ENCODE results near the gene GPR156. TPM values are rescaled to one million over a fixed set of nuclear protein-coding genes. Genes with fewer than 3 reads are reported as not detected.

Gene GPR156
- polyA plus RNA-seq, 1 donor (not counting 4 experiments of a cell fraction or from before 2014, with no cell fraction given) = 0.17 TPM

- no peaks in the 10 kb centered on the region for H3K9me1 ChIP-seq (ENCODE audit: control insufficient read depth, extremely low read depth, insufficient read depth, low read length)
- H3K36me3 ChIP-seq (ENCODE audit: control insufficient read depth in 2 of 2, extremely low read depth in 1 of 2, insufficient read depth in 2 of 2, low read length in 2 of 2) = no peaks in the 10 kb centered on the region
- H3K9ac ChIP-seq (ENCODE audit: control insufficient read depth, extremely low read depth, insufficient read depth, low read length) = no peak overlapping the region
- no peak overlapping the region for H3K4me3 ChIP-seq (ENCODE audit: control insufficient read depth in 2 of 3, extremely low read depth in 1 of 3, insufficient read depth in 2 of 3, low read depth in 1 of 3, low read length in 3 of 3)
- H3K27ac ChIP-seq (ENCODE audit: control insufficient read depth, insufficient read depth, low read length) = no peak overlapping the region
- H3K9me3 ChIP-seq (ENCODE audit: control insufficient read depth, low read depth, low read length) = no peaks in the 10 kb centered on the region
- FAIRE-seq (no peak), DNase-seq (ENCODE audit: low read depth, low spot score) (no peak)
- H3K4me2 ChIP-seq (ENCODE audit: control insufficient read depth, extremely low read depth, insufficient read depth, low read depth, low read length) = no peak overlapping the region
- H2AFZ ChIP-seq (ENCODE audit: control insufficient read depth, low read length) = no peak overlapping the region
- no peaks in the 10 kb centered on the region for H3K4me1 ChIP-seq (ENCODE audit: control insufficient read depth, extremely low read depth, insufficient read depth, low read length)
- no peak for TF ChIP-seq CTCF (optimal IDR thresholded peaks at IDR 0.05 in 1 of 3, IDR thresholded peaks at IDR 0.05 in 1 of 3, conservative IDR thresholded peaks at IDR 0.05 in 1 of 3; ENCODE audit: extremely low read depth in 1 of 3, insufficient read depth in 2 of 3, low read length in 3 of 3)
- TF ChIP-seq EZH2 (IDR thresholded peaks at IDR 0.05; ENCODE audit: low read length) = no peak
- H4K20me1 ChIP-seq (ENCODE audit: control insufficient read depth, extremely low read depth, insufficient read depth, low read length) = no peaks in the 10 kb centered on the region
- dilution Hi-C loops (cut with MboI; ENCODE audit: extremely low pct_ligation_motif_present, low sequenced_read_pairs) = no loop called here
- no peaks in the 10 kb centered on the region for H3K79me2 ChIP-seq (ENCODE audit: control insufficient read depth, insufficient read depth, low read length)
- H3K27me3 ChIP-seq (ENCODE audit: control insufficient read depth, extremely low read depth, insufficient read depth, low read length) = peaks cover 18% of the 10 kb centered on the region
Observed at GRCh38 chr3:120281261-120281660, 3.8 kb downstream of the GPR156 start.

- TF ChIP-seq EZH2 (IDR thresholded peaks at IDR 0.05; ENCODE audit: low read length) = no peak
- no peak for TF ChIP-seq CTCF (optimal IDR thresholded peaks at IDR 0.05 in 1 of 3, IDR thresholded peaks at IDR 0.05 in 1 of 3, conservative IDR thresholded peaks at IDR 0.05 in 1 of 3; ENCODE audit: extremely low read depth in 1 of 3, insufficient read depth in 2 of 3, low read length in 3 of 3)
- no peaks in the 10 kb centered on the region for H3K9me3 ChIP-seq (ENCODE audit: control insufficient read depth, low read depth, low read length)
- no peaks in the 10 kb centered on the region for H4K20me1 ChIP-seq (ENCODE audit: control insufficient read depth, extremely low read depth, insufficient read depth, low read length)
- no peak overlapping the region for H3K9ac ChIP-seq (ENCODE audit: control insufficient read depth, extremely low read depth, insufficient read depth, low read length)
- H3K4me3 ChIP-seq (ENCODE audit: control insufficient read depth in 2 of 3, extremely low read depth in 1 of 3, insufficient read depth in 2 of 3, low read depth in 1 of 3, low read length in 3 of 3) = no peak overlapping the region
- DNase-seq (ENCODE audit: low read depth, low spot score) (no peak), FAIRE-seq (no peak)
- no peak overlapping the region for H2AFZ ChIP-seq (ENCODE audit: control insufficient read depth, low read length)
- H3K36me3 ChIP-seq (ENCODE audit: control insufficient read depth in 2 of 2, extremely low read depth in 1 of 2, insufficient read depth in 2 of 2, low read length in 2 of 2) = no peaks in the 10 kb centered on the region
- no peaks in the 10 kb centered on the region for H3K4me1 ChIP-seq (ENCODE audit: control insufficient read depth, extremely low read depth, insufficient read depth, low read length)
- no peak overlapping the region for H3K27ac ChIP-seq (ENCODE audit: control insufficient read depth, insufficient read depth, low read length)
- peaks cover 15% of the 10 kb centered on the region for H3K27me3 ChIP-seq (ENCODE audit: control insufficient read depth, extremely low read depth, insufficient read depth, low read length)
- dilution Hi-C loops (cut with MboI; ENCODE audit: extremely low pct_ligation_motif_present, low sequenced_read_pairs) = no loop called here
- no peaks in the 10 kb centered on the region for H3K79me2 ChIP-seq (ENCODE audit: control insufficient read depth, insufficient read depth, low read length)
- H3K4me2 ChIP-seq (ENCODE audit: control insufficient read depth, extremely low read depth, insufficient read depth, low read depth, low read length) = no peak overlapping the region
- H3K9me1 ChIP-seq (ENCODE audit: control insufficient read depth, extremely low read depth, insufficient read depth, low read length) = no peaks in the 10 kb centered on the region
Observed at GRCh38 chr3:120280566-120280965, 4.5 kb downstream of the GPR156 start.

Measured in keratinocyte (primary cell).